ENCODE results near the gene KRT23. TPM values are rescaled to one million over a fixed set of nuclear protein-coding genes. Genes with fewer than 3 reads are reported as not detected.

KRT23 gene
- total RNA-seq, 2 experiments from 2014 or later: not detected

GRCh38 chr17:40878044-40878443 is 59.4 kb downstream of the KRT23 start:
- H3K4me1 Mint-ChIP-seq (ENCODE audit: low read depth): no peaks in the 10 kb centered on the region
- ChIA-PET POLR2A (no interaction called here), CTCF (no interaction called here)
- H3K27ac Mint-ChIP-seq: no peak overlapping the region
- H3K9me3 Mint-ChIP-seq: no peaks in the 10 kb centered on the region
- peaks cover 1% of the 10 kb centered on the region for H3K27me3 Mint-ChIP-seq
- H3K36me3 Mint-ChIP-seq: no peaks in the 10 kb centered on the region
- no peak for DNase-seq
- intact Hi-C loops (cut with micrococcal nuclease): no loop called here
- no peak overlapping the region for H3K4me3 Mint-ChIP-seq

GRCh38 chr17:40873801-40874200 is 63.6 kb downstream of the KRT23 start:
- Mint-ChIP-seq H3K9me3 (no peaks in the 10 kb centered on the region), H3K27ac (no peak overlapping the region), H3K27me3 (peaks cover 15% of the 10 kb centered on the region), H3K4me1 (ENCODE audit: low read depth) (no peaks in the 10 kb centered on the region), H3K36me3 (no peaks in the 10 kb centered on the region), H3K4me3 (no peak overlapping the region)
- no peak for DNase-seq
- CTCF ChIA-PET: interaction anchor here (0.7 to 1.3 kb wide), 2 partner anchors 146 to 789 kb away, joined by 3 to 4 read pairs; no protein-coding TSS in a partner anchor
- intact Hi-C loops (cut with micrococcal nuclease): no loop called here
- POLR2A ChIA-PET: no interaction called here

GRCh38 chr17:40873255-40873654 is 64.2 kb downstream of the KRT23 start:
- peaks cover 15% of the 10 kb centered on the region for H3K27me3 Mint-ChIP-seq
- no peaks in the 10 kb centered on the region for H3K4me1 Mint-ChIP-seq (ENCODE audit: low read depth)
- no peaks in the 10 kb centered on the region for H3K9me3 Mint-ChIP-seq
- ChIA-PET CTCF (interaction anchor here (1.3 kb wide), 1 partner anchor 790 kb away, joined by 4 read pairs; no protein-coding TSS in a partner anchor), POLR2A (no interaction called here)
- no peak overlapping the region for H3K4me3 Mint-ChIP-seq
- intact Hi-C loops (cut with micrococcal nuclease): no loop called here
- no peaks in the 10 kb centered on the region for H3K36me3 Mint-ChIP-seq
- no peak for DNase-seq
- H3K27ac Mint-ChIP-seq: no peak overlapping the region

Other genes with a start within 250 kb of the KRT23 start
- not detected for gene KRT24, start 233.9 kb downstream of the KRT23 start, total RNA-seq
- gene KRT25, start 182.3 kb downstream of the KRT23 start, total RNA-seq: not detected
- gene KRT26, start 165.4 kb downstream of the KRT23 start, total RNA-seq: not detected
- not detected for gene KRT27, start 155.1 kb downstream of the KRT23 start, total RNA-seq
- not detected for gene KRT28, start 137.7 kb downstream of the KRT23 start, total RNA-seq
- 10 to 100 TPM; 28.4 to 35.5 TPM for gene KRT10, start 115.0 kb downstream of the KRT23 start, total RNA-seq
- not detected for gene KRT12, start 70.4 kb downstream of the KRT23 start, total RNA-seq
- gene KRT20, start 52.4 kb downstream of the KRT23 start, total RNA-seq: not detected
- gene KRT39, start 29.3 kb upstream of the KRT23 start, total RNA-seq: not detected
- not detected for gene KRT40, start 46.7 kb upstream of the KRT23 start, total RNA-seq
- not detected for gene KRTAP3-3, start 56.5 kb upstream of the KRT23 start, total RNA-seq
- not detected for gene KRTAP3-2, start 62.3 kb upstream of the KRT23 start, total RNA-seq
- gene KRTAP3-1, start 71.5 kb upstream of the KRT23 start, total RNA-seq: not detected
- not detected for gene KRTAP1-5, start 89.6 kb upstream of the KRT23 start, total RNA-seq
- not detected for gene KRTAP1-4, start 92.5 kb upstream of the KRT23 start, total RNA-seq
- gene KRTAP1-3, start 97.2 kb upstream of the KRT23 start, total RNA-seq: not detected
- gene KRTAP1-1, start 103.8 kb upstream of the KRT23 start, total RNA-seq: not detected
- gene KRTAP2-1, start 109.7 kb upstream of the KRT23 start, total RNA-seq: not detected
- not detected for gene KRTAP2-2, start 117.6 kb upstream of the KRT23 start, total RNA-seq
- gene KRTAP2-3, start 122.5 kb upstream of the KRT23 start, total RNA-seq: not detected
- not detected for gene KRTAP2-4, start 128.2 kb upstream of the KRT23 start, total RNA-seq
- gene KRTAP4-7, start 146.5 kb upstream of the KRT23 start, total RNA-seq: not detected
- not detected for gene KRTAP4-8, start 160.5 kb upstream of the KRT23 start, total RNA-seq
- gene KRTAP4-16, start 164.6 kb upstream of the KRT23 start, total RNA-seq: not detected
- gene KRTAP4-9, start 167.7 kb upstream of the KRT23 start, total RNA-seq: not detected
- gene KRTAP4-11, start 180.7 kb upstream of the KRT23 start, total RNA-seq: not detected
- gene KRTAP4-12, start 186.5 kb upstream of the KRT23 start, total RNA-seq: not detected
- gene KRTAP4-6, start 202.9 kb upstream of the KRT23 start, total RNA-seq: not detected
- not detected for gene KRTAP4-5, start 212.2 kb upstream of the KRT23 start, total RNA-seq
- gene KRTAP4-4, start 223.1 kb upstream of the KRT23 start, total RNA-seq: not detected
- gene KRTAP4-3, start 230.6 kb upstream of the KRT23 start, total RNA-seq: not detected
- not detected for gene KRTAP4-2, start 240.6 kb upstream of the KRT23 start, total RNA-seq
- not detected for gene KRTAP4-1, start 247.3 kb upstream of the KRT23 start, total RNA-seq

All from activated CD4-positive, alpha-beta memory T cell treated with anti-CD3 and anti-CD28 coated beads for 36 hours (primary cell).